ENCODE results near the gene FOXA2.
A peak's percentile ranks its signal among the peaks of the same experiment; 100 is the strongest.
"Not testable (repeated sequence)": the region's sequence is repeated elsewhere in the genome, so short reads cannot be mapped to it uniquely, and the experiment has no call there.

Gene FOXA2

GRCh38 chr20:22584522-22584921, at the start of gene FOXA2:
Gene FOXA2 (minus strand): TSS chr20:22584572. CDS start chr20:22584278, 294 bp downstream.
- DNase-seq: no peak

GRCh38 chr20:22630701-22631100, 46.3 kb upstream of the FOXA2 start:
- no peak for DNase-seq

DNA sequence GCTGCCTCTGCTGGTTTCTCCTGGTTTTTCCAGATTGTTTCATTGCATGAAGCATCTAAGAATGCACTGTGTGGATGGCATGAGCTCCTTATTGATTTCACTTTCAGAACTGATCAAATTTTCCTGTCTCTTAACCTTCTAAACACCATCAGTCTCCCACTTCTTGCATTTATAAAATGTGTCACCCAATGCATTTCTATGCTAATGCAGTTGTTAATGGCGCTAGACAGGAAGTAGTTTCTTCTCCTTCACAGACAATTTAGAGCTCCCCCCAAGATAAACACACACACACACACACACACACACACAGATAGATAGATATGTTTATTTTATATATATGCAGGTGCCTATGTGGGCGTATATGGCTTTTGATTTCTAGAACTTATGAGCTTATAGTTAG, 45.6 kb upstream of the FOXA2 start:
- no peak for DNase-seq

- DNase-seq: no peak
Observed at GRCh38 chr20:22629447-22629846, 45.1 kb upstream of the FOXA2 start.

DNA sequence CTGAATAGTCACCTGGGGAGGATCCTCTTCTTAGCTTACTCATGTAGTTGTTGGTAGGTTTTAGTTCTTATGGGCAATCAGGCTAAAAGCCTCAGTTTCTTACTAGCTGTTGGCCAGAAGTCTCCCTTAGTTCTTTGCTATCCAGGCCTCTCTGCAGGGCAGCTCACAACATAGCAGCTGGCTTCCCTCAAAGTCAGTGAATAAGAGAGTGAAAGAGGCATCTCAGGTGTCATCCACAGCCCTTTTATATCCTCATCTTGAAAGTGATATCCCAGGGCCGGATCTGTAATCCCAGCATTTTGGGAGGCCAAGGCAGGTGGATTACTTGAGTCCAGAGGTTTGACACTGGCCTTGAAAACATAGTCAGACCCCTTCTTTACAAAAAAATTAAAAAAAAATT, 42.1 kb upstream of the FOXA2 start:
- no peak for DNase-seq

- DNase-seq: no peak
Observed at GRCh38 chr20:22623211-22623610, 38.8 kb upstream of the FOXA2 start.

DNA sequence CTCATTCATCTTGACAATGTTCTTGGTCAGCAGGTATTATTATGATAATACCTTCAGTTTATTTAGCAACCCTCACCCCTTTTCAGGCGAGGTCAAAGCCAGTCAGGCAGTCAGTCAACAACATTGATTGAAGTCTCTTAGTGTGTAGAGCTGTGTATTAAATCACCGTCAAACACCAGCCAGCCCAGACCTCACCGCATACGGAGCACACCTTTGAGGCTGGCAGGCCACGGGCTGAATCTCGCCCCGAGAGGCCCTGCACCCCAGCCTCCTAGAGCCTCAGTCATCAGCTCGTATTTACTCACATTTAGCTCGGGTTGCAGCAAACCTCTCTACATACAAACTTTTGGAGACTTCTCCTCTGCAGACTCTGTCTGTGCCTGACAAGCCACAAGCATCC, 36.0 kb upstream of the FOXA2 start:
- no peak for DNase-seq

DNA sequence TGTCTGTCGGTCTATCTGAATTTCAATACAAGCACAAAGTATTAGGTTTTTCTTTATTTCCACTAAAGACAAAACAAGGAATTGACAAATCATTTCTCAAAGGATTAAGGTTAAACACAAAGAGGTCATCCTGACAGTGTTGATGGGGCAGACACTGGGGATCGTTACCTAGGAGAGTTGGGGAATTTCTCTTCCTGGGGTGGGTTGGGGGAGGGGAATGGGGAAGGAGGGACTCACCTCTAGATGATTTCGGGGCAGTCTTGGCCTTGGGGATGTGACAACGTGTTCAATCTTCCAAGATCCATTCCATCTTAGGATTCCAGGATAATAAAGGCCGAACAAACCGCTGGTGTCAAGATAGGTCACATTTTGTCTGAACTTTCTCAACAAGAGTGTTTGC, 35.4 kb upstream of the FOXA2 start:
- DNase-seq: no peak

GRCh38 chr20:22619272-22619671, 34.9 kb upstream of the FOXA2 start:
- no peak for DNase-seq

DNA sequence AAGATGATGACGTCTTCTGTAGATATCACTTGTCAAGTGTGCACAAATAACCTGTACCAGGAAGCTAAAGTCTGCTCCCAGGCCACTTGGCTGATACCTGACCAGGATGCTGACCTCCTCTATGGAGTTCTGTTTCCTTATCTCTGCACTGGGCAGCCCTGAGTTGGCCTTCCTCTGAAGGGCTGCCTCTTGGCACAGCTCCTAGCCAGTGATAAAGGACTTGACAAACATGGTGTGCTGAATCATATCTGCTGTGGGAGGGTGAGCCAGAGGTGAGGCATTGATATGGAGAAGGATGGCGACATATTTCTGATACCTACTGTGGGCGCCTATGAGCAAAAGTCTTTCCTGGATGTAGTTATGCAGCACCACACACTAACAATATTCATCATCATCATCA, 32.8 kb upstream of the FOXA2 start:
- DNase-seq: no peak

DNA sequence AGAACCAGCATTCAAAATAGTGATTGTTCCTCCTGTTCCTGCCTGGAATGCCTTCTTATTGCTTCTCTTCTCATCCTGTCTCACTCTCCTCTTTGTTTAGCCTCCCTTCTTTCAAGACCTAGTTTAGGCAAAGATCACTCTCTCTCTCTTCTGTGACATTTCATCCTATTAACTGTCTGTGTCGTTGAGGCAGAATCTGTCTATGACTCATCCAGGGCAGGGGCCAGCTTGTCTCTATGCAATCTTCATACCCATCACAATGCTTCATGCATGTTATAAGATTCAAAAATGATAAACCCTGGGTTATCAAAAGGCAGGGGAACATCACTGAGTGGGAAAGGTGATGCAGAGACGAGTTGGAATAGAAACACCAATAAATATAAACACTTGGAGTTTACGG, 32.2 kb upstream of the FOXA2 start:
- no peak for DNase-seq

DNA sequence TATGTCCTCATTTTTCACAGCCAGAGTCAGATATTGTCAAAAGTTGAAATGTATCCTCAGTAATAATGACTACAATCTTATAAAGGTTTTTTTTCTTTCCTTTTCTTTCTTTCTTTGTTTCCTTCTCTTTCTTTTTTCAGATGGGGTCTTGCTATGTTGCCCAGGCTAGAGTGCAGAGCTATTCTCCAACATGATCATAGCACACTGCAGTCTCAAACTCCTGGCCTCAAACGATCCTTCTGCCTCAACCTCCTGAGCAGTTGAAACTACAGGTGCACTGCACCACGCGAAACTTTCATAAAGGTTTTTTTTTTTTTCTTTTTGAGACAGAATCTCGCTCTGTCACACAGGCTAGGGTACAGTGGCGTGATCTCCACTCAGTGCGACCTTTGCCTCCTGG, 31.1 kb upstream of the FOXA2 start:
- no peak for DNase-seq

- no peak for DNase-seq
Observed at GRCh38 chr20:22611636-22612035, 27.3 kb upstream of the FOXA2 start.

DNA sequence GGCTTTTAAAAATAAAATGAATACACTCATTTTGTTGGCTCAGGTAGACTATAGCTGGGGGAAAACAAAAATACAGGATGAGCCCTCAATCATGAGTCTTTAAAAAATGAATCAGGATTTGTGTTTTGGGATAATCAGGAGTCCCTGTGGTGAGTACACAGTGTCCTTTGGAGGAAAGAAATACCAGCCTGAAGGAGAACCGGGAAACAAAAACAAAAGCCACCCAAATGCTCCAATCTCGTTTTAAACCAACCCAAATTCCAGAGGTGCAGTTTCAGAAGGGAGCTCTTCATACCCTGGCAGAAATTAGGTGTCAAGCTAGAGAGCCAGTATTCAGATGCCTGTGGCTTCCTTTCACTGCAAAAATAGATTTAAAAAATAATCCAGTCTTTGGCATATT, 23.3 kb upstream of the FOXA2 start:
- DNase-seq: no peak

DNA sequence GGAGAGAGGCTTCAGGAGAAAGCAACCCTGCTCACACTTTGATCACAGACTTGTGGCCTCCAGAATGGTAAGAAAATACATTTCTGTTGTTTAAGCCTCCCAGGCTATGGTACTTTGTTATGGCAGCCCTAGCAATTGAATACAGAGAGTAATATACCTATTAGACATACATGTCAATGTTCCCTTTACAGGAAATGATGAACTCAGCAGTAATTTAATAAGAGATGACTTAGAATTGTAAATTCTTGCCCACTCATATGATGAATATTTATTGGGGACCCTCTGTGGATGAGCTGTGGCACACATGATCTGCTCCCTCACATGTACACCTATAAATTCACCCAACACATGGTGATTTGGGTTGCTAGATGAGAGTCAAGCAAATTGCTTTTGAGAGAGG, 20.4 kb upstream of the FOXA2 start:
- no peak for DNase-seq

DNA sequence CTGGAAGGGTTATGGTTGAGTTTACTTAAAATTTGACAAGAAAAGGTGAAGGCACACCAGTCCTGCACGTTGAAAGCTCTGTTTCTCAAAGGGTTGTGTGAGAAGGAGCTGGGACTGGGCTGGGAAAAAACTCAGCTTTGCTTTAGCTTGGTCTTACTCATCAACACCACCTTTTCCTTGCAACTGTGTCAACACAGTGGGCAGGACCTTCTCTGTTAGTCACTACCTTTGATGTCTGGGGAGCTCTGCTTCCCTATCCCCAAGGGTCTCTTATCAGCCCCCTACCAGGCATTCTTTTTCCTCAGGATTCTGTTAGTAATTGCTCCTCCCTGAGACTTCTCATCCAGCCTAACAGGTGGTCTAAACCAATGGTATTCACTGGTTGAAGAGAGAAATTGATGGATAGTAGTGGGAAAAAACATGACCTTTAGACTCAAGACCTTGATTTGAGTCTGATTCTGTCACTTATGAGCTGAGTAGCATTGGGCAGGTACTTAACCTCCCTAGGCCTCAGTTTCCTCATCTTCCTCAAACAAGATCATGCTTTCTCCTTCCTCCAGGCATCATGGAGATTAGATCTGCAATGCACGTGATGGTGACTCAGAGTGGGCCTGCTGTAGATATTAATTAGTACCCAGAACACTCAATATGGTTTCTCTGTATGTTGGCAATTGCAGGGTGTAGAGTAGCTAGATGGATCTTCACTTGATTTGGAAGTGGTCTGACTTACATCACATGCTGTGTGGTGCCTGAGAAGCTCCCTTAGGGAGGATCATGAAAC, 17.2 kb upstream of the FOXA2 start:
- DNase-seq: no peak

- DNase-seq: not testable (repeated sequence)
Observed at GRCh38 chr20:22599258-22599657, 14.9 kb upstream of the FOXA2 start.

- DNase-seq: no peak
Observed at GRCh38 chr20:22597303-22597702, 12.9 kb upstream of the FOXA2 start.

- DNase-seq: no peak
Observed at GRCh38 chr20:22590662-22591061, 6.3 kb upstream of the FOXA2 start.

DNA sequence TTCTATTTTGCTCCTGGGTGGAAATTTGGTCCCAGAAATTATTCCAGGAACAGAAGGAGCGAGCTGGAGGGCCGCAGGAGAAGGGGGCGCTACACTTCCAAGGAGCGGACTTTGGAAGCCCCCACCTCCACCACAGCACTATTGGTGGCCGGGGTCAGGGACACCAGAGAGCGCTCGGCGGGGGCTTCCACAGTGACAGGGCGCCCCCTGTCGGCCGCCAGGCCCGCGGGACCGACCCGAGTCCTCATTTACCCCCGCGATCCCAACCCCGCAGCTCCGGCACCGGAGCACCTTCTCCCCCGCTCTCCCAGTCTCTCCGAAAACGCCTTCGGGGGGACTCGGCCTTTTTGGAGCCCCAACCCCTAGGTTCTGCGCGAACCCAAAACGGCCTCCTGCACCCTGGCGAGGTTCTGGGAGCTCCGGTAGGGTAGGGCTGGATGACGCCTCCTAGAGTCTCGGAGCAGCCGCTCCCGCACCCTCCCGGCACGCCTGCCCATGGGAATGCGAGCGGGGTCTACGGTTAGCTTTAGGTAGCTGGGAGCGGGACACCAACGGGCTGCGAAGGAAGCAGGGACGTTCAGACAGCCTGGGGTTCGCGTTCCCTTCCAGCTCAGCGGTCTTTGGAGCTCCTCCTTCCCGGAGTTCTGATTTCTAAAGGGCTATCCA, 2.4 kb upstream of the FOXA2 start:
- DNase-seq: peak; percentile 39

DNA sequence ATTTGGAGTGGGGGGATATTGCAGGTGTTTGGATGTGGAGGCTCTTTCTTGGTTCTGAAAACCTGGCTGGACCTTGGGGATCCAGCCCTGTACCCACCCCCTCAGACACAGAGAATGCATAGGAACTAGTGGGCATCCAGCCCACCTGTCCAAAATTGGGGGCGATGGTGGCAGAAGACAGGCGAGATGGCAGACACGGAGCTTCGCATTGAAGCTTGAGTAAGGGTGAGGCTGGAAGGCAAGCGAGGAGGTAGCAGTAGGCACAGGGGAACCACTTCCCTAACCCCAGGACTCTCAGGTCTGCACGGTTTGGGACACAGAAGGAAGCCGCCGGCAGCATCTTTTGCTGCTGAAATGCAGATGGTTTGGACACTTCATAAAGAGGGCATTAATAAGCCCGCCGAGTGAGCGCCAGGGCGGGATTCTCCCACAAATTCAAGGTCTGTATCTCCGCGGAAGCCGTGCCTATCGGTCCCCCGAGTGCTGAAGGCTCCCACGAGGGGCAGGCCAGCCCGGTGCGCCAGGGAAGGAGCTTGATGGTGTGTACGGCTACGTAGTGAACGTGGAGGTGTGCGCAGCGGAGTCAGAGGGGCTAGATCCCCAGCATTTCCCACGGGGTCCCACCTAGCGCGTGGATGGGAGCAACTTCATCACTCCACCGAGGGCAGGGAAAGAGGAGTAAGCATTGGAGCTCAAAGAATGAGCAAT, 1.6 kb upstream of the FOXA2 start:
- no peak for DNase-seq

GRCh38 chr20:22584922-22585785, 782 bp upstream of the FOXA2 start:
- DNase-seq: no peak

All from activated CD4-positive, alpha-beta T cell treated with anti-CD3 and anti-CD28 coated beads for 48 hours (primary cell).